Muscle layer of colon (tissue), 2 donors: ENCODE results near the gene CAP2.
"Not testable (repeated sequence)": the region's sequence is repeated elsewhere in the genome, so short reads cannot be mapped to it uniquely, and the experiment has no call there.

Experiments used
- H3K27ac ChIP-seq: one replicate; pipeline ENCODE4 v1.7.0; 2013; ENCODE audit warnings: low read depth, mild to moderate bottlenecking, low read length, moderate library complexity
- H3K27me3 ChIP-seq, 2 donors: one replicate each; pipeline ENCODE4 v1.7.0; 2013; ENCODE audit warnings: low read length in 2 of 2, mild to moderate bottlenecking in 2 of 2; ENCODE audit not compliant: insufficient read depth in 2 of 2, control insufficient read depth in 1 of 2
- H3K36me3 ChIP-seq: one replicate; pipeline ENCODE4 v1.7.0; 2013; ENCODE audit warnings: mild to moderate bottlenecking, low read length; ENCODE audit not compliant: insufficient read depth
- H3K4me1 ChIP-seq: one replicate; pipeline ENCODE4 v1.7.0; 2013; ENCODE audit warnings: mild to moderate bottlenecking, low read length; ENCODE audit not compliant: insufficient read depth
- H3K4me3 ChIP-seq, 2 donors: one replicate each; pipeline ENCODE4 v1.7.0; 2013; ENCODE audit warnings: low read length in 2 of 2, low read depth in 1 of 2, mild to moderate bottlenecking in 1 of 2, moderate library complexity in 1 of 2
- H3K9ac ChIP-seq: one replicate; pipeline ENCODE4 v1.7.0; 2013; ENCODE audit warnings: low read length
- H3K9me3 ChIP-seq: one replicate; pipeline ENCODE4 v1.7.0; 2013; ENCODE audit warnings: mild to moderate bottlenecking, low read length
- donor health status: abdominal sarcoma.
- donor health status: Adenocarcinoma of cecum.

The CAP2 gene

DNA sequence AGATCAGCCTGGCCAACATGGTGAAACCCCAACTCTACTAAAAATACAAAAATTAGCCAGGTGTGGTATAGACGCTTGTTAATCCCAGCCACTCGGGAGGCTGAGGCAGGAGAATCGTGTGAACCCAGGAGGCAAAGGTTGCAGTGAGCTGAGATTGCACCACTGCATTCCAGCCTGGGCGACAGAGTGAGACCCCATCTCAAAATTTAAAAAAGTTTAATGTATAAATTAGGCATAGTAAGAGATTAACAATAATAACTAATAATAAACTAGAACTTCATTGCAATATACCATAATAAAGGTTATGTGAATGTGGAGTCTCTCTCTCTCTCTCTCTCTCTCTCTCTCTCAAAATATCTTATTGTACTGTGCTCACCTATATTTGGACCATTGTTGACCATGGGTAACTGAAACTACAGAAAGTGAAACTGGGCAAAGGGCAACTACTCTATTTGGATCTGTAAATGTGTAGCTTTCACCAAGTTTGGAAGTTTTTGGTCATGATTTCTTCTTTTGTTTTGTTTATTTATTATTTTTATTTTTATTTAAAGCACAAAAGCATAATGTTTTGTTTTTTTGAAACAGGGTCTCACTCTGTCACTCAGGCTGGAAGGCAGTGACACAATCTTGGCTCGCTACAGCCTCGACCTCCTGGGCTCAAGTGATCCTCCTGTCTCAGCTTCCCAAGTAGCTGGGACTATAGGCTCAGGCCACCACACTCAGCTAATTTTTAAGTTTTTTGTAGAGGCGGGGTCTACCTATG lies 12.0 kb downstream of the CAP2 start:
- H3K4me1 ChIP-seq, H3K36me3 ChIP-seq, H3K4me3 ChIP-seq, H3K27ac ChIP-seq, H3K27me3 ChIP-seq, H3K9me3 ChIP-seq, H3K9ac ChIP-seq: not testable (repeated sequence)

- H3K9me3 ChIP-seq, result no peaks in the 10 kb centered on the region
- no peaks in the 10 kb centered on the region for H3K27me3 ChIP-seq
- H3K4me1 ChIP-seq, result no peaks in the 10 kb centered on the region
- H3K4me3 ChIP-seq, result no peak overlapping the region
- H3K27ac ChIP-seq, result no peak overlapping the region
- H3K9ac ChIP-seq, result no peak overlapping the region
- no peaks in the 10 kb centered on the region for H3K36me3 ChIP-seq
These were observed 12.5 kb downstream of the CAP2 start for GRCh38 chr6:17405944-17406245.

- Histone ChIP-seq H3K4me3 (no peak overlapping the region), H3K27ac (no peak overlapping the region), H3K9me3 (no peaks in the 10 kb centered on the region), H3K9ac (no peak overlapping the region), H3K4me1 (peaks cover 15% of the 10 kb centered on the region), H3K27me3 (no peaks in the 10 kb centered on the region), H3K36me3 (no peaks in the 10 kb centered on the region)
These were observed 14.7 kb downstream of the CAP2 start for GRCh38 chr6:17408081-17408480.

DNA sequence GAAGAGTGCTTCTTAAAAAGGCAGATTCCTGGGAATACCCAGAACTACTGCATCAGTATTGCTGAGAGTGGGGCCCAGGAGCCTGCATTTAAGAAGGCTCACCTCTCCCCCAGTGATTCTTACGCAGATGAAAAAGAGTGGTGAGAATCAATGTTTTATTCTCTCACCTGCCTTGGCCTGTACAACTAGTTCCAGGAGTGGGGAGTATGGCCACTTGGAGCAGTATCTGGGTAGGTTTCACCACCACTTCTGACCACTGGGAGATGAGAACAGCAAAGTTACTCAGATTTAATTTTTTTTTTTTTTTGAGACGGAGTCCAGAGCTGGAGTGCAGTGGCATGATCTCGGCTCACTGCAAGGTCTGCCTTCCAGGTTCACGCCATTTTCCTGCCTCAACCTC lies 16.9 kb downstream of the CAP2 start:
- Histone ChIP-seq H3K27me3 (no peaks in the 10 kb centered on the region), H3K27ac (no peak overlapping the region), H3K4me1 (peaks cover 19% of the 10 kb centered on the region), H3K9ac (no peak overlapping the region), H3K36me3 (no peaks in the 10 kb centered on the region), H3K4me3 (no peak overlapping the region), H3K9me3 (no peaks in the 10 kb centered on the region)

- Histone ChIP-seq H3K9ac (no peak overlapping the region), H3K27me3 (no peaks in the 10 kb centered on the region), H3K27ac (no peak overlapping the region), H3K4me3 (no peak overlapping the region), H3K9me3 (no peaks in the 10 kb centered on the region), H3K36me3 (no peaks in the 10 kb centered on the region), H3K4me1 (peaks cover 32% of the 10 kb centered on the region)
These were observed 19.9 kb downstream of the CAP2 start for GRCh38 chr6:17413313-17413750.

GRCh38 chr6:17414395-17414794 lies 21.0 kb downstream of the CAP2 start:
- not testable (repeated sequence) for H3K27me3 ChIP-seq, H3K4me3 ChIP-seq, H3K36me3 ChIP-seq, H3K9me3 ChIP-seq, H3K27ac ChIP-seq, H3K9ac ChIP-seq
- H3K4me1 ChIP-seq, result peaks cover 41% of the 10 kb centered on the region

GRCh38 chr6:17415321-17415720 lies 21.9 kb downstream of the CAP2 start:
- H3K27ac ChIP-seq, result no peak overlapping the region
- no peaks in the 10 kb centered on the region for H3K36me3 ChIP-seq
- no peak overlapping the region for H3K9ac ChIP-seq
- peaks cover 41% of the 10 kb centered on the region for H3K4me1 ChIP-seq
- H3K9me3 ChIP-seq, result no peaks in the 10 kb centered on the region
- H3K4me3 ChIP-seq, result no peak overlapping the region
- H3K27me3 ChIP-seq, result no peaks in the 10 kb centered on the region

GRCh38 chr6:17416806-17417205 lies 23.4 kb downstream of the CAP2 start:
- H3K27ac ChIP-seq, result no peak overlapping the region
- H3K9me3 ChIP-seq, result no peaks in the 10 kb centered on the region
- no peaks in the 10 kb centered on the region for H3K27me3 ChIP-seq
- H3K4me1 ChIP-seq, result peaks cover 38% of the 10 kb centered on the region
- no peak overlapping the region for H3K4me3 ChIP-seq
- no peaks in the 10 kb centered on the region for H3K36me3 ChIP-seq
- H3K9ac ChIP-seq, result no peak overlapping the region

DNA sequence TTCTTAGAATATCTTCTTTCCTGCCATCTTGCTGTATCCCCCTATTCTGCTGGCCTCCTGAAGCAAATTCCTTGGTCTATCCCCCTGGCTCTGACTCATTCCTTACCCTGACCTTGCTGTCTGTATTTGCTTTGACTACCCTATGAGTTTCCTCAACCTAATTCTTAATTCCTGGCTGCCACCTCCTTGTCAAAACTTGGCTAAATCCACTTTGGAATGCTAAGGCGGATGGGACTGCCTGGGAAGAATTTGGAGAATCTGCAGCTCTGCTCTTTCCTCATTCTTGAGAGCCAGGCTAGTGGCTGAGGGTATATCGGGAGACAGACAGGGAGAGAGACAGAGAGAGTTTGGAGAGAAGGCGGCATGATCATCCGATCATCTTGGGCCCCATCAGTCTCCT lies 24.4 kb downstream of the CAP2 start:
- Histone ChIP-seq H3K4me1 (peaks cover 28% of the 10 kb centered on the region), H3K27ac (no peak overlapping the region), H3K9ac (no peak overlapping the region), H3K36me3 (no peaks in the 10 kb centered on the region), H3K4me3 (no peak overlapping the region), H3K27me3 (no peaks in the 10 kb centered on the region), H3K9me3 (no peaks in the 10 kb centered on the region)

DNA sequence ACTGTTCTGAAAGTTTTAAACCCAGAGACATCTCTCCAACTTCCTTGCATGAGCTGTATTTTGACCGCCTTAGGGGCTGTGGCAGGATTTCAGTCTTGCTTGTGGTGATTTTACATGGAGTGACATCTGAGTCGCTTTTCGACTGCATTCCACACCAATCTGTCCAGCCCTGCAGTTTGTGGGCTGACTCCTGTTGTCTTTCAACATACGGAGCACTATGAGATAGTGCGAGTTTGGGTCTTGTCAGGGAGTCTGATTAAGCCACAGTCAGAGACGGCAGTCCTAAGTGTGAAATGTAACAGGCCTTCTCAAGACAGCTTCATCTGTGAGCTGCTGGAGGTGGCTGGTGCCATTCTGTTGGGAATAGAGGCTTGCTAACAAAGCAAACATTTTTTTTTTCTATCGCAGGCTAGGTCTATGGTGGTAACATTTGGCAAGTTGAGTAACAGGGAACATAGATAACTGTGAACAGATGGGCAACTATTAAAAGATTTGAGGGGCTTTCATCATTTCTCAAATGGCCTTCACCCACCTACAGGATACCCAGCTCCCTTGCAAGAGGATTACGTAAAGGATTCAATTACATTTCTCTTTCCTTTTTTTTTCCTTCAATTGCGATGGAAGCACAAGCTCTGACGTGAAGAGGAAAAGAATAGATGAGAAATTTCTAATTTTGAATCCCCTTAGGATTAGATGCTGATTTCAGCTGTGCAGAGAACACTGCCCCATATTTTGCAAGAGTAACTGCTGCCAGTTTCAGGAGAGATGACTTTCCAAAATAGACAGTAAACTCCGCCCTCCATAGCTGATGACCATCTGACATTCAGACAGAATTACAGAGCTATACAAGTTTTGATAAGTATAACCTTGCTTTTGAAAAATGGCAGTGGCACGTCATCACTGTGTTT lies 25.1 kb downstream of the CAP2 start:
- H3K4me3 ChIP-seq, result no peak overlapping the region
- no peaks in the 10 kb centered on the region for H3K27me3 ChIP-seq
- H3K4me1 ChIP-seq, result peaks cover 23% of the 10 kb centered on the region
- H3K9me3 ChIP-seq, result no peaks in the 10 kb centered on the region
- H3K27ac ChIP-seq, result no peak overlapping the region
- no peaks in the 10 kb centered on the region for H3K36me3 ChIP-seq
- no peak overlapping the region for H3K9ac ChIP-seq

DNA sequence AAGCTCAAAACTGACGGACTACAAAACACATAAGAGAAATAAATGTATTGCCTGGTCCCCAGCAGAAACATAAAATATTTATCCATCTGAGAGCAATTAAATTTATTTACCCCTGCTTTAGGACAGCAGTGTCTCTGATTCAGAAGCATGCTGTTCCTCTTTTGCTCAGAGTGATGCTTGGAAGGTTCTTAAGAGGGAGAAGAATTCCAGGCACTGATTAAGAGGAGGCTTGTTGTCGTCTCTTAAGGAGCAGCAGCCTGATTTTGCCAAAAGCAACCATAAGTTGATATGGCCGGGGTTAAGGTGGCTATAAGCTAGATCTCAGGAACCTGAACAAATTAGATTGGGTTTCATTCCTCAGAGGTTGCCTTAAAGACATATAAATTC lies 25.8 kb downstream of the CAP2 start:
- H3K4me3 ChIP-seq, result no peak overlapping the region

More for the DNA sequence above, 25.8 kb downstream of the CAP2 start:
- H3K27ac ChIP-seq, result no peak overlapping the region
- peaks cover 23% of the 10 kb centered on the region for H3K4me1 ChIP-seq
- no peaks in the 10 kb centered on the region for H3K27me3 ChIP-seq
- H3K9me3 ChIP-seq, result no peaks in the 10 kb centered on the region
- no peak overlapping the region for H3K9ac ChIP-seq
- H3K36me3 ChIP-seq, result no peaks in the 10 kb centered on the region
